Gastroesophageal sphincter (tissue), 4 donors: ENCODE results near the gene THRA. TPM values are rescaled to one million over a fixed set of nuclear protein-coding genes. Genes with fewer than 3 reads are reported as not detected.

ENCODE experiments used
- ATAC-seq: fragments of 150-250 bp; one replicate; pipeline ENCODE4 v1.9.1; 2016; ENCODE audit warnings: mild to moderate bottlenecking, moderate library complexity
- H3K27ac ChIP-seq, 4 donors: fragments of 200-600 bp; sonication (generic) in 3 of 4; 1 replicate in 3 of 4; 2 replicates in 1 of 4; pipeline ENCODE4 v1.5.1; 2016 to 2019
- H3K27me3 ChIP-seq: fragments of 200-600 bp; sonication (generic); one replicate; pipeline ENCODE4 v1.5.1; 2019
- H3K36me3 ChIP-seq, 2 donors: fragments of 200-600 bp; sonication (generic); one replicate each; pipeline ENCODE4 v1.5.1; 2019; ENCODE audit warnings: control low read depth in 1 of 2
- H3K4me1 ChIP-seq, 3 donors: fragments of 200-600 bp; sonication (generic); 1 replicate in 2 of 3; 2 replicates in 1 of 3; pipeline ENCODE4 v1.5.1; 2016 to 2019; ENCODE audit warnings: control low read depth in 2 of 3
- H3K4me3 ChIP-seq, 2 donors: fragments of 200-600 bp; sonication (generic); one replicate each; pipeline ENCODE4 v1.5.1; 2019; ENCODE audit warnings: mild to moderate bottlenecking in 1 of 2, moderate library complexity in 1 of 2
- H3K9me3 ChIP-seq, 3 donors: fragments of 200-600 bp; sonication (generic); one replicate each; pipeline ENCODE4 v1.5.1; 2017 to 2019; ENCODE audit warnings: control low read depth in 2 of 3
- CTCF ChIP-seq, 4 experiments: fragments of 200-600 bp in 2 of 4; fragments of 450-650 bp in 2 of 4; sonication (generic) in 1 of 4; IDR thresholded peaks; one replicate each; pipeline ENCODE4 v1.5.1; 2017 to 2019; ENCODE audit warnings: antibody characterized with exemption in 4 of 4, mild to moderate bottlenecking in 2 of 4, moderate library complexity in 2 of 4
- EP300 ChIP-seq: sonication (generic); formaldehyde crosslinking; IDR thresholded peaks from one replicate; pipeline ENCODE4 v1.6.1; 2017; ENCODE audit warnings: antibody characterized with exemption, mild to moderate bottlenecking
- POLR2A ChIP-seq, 2 donors: fragments of 450-650 bp; IDR thresholded peaks; one replicate each; pipeline ENCODE4 v1.6.1; 2017; ENCODE audit warnings: antibody characterized with exemption in 2 of 2, mild to moderate bottlenecking in 2 of 2, moderate library complexity in 1 of 2
- POLR2AphosphoS5 ChIP-seq: sonication (generic); formaldehyde crosslinking; IDR thresholded peaks from one replicate; pipeline ENCODE4 v1.6.1; 2017; ENCODE audit warnings: antibody characterized with exemption
- WGBS, 2 donors: methylation state at CpG; one replicate each; pipeline ENCODE4 v1.1.5; 2018; ENCODE audit warnings: low coverage in 1 of 2; 5-methylcytosine and 5-hydroxymethylcytosine counted together
- total RNA-seq, 4 donors: library from RNA; depleted of rRNA; stranded (reverse); fragments of >200 nt; gene quantifications; one replicate each; pipeline ENCODE4 v1.1.0, GENCODE V29; 2016

THRA gene
- total RNA-seq, 4 donors from 2014 or later: 84.8 to 133 (median 102) TPM

- Histone ChIP-seq H3K27me3 (no peaks in the 10 kb centered on the region), H3K4me3 (no peak overlapping the region), H3K36me3 (no peaks in the 10 kb centered on the region), H3K4me1 (peaks cover 40 to 99% (median 78%) of the 10 kb centered on the region in 3 donors), H3K27ac (peak overlapping the region; percentile 94 to 99 (median 97)), H3K9me3 (no peaks in the 10 kb centered on the region)
- no peak for ATAC-seq
- TF ChIP-seq POLR2AphosphoS5 (no peak), CTCF (IDR thresholded peaks at IDR 0.05) (no peak), EP300 (no peak), POLR2A (IDR thresholded peaks at IDR 0.05) (no peak)
- 76 to 100% methylated on average over 1 to 2 of the region's 3 CpGs for WGBS, 2 donors
These were observed 47.5 kb downstream of the THRA start for GRCh38 chr17:40110026-40110845.

GRCh38 chr17:40111221-40112128 is 48.7 kb downstream of the THRA start:
- no peaks in the 10 kb centered on the region for H3K9me3 ChIP-seq
- H3K27ac ChIP-seq: peak overlapping the region; percentile 94 to 99 (median 97)
- 0 to 3% methylated on average over 2 to 8 of the region's 12 CpGs for WGBS, 2 donors
- H3K4me1 ChIP-seq: peaks cover 37 to 87% (median 65%) of the 10 kb centered on the region in 3 donors
- peak; percentile 75 for ATAC-seq
- H3K4me3 ChIP-seq: peak overlapping the region in 1 of 2 donors; percentile 17
- TF ChIP-seq CTCF (IDR thresholded peaks at IDR 0.05) (peak in 3 of 4 experiments; percentile 90 to 95 (median 94)), EP300 (no peak), POLR2AphosphoS5 (peak; percentile 97), POLR2A (IDR thresholded peaks at IDR 0.05) (no peak)
- no peaks in the 10 kb centered on the region for H3K36me3 ChIP-seq
- H3K27me3 ChIP-seq: no peaks in the 10 kb centered on the region

- no peak for ATAC-seq
- no peaks in the 10 kb centered on the region for H3K9me3 ChIP-seq
- peak overlapping the region; percentile 94 to 99 (median 97) for H3K27ac ChIP-seq
- H3K36me3 ChIP-seq: no peaks in the 10 kb centered on the region
- peaks cover 32 to 80% (median 58%) of the 10 kb centered on the region in 3 donors for H3K4me1 ChIP-seq
- 0 to 7% methylated on average over 1 to 2 of the region's 2 CpGs for WGBS, 2 donors
- H3K4me3 ChIP-seq: peak overlapping the region in 1 of 2 donors; percentile 48
- H3K27me3 ChIP-seq: no peaks in the 10 kb centered on the region
- TF ChIP-seq POLR2AphosphoS5: no peak
- TF ChIP-seq CTCF (IDR thresholded peaks at IDR 0.05): no peak
- no peak for TF ChIP-seq POLR2A (IDR thresholded peaks at IDR 0.05)
- no peak for TF ChIP-seq EP300
These were observed 49.5 kb downstream of the THRA start for GRCh38 chr17:40112191-40112711.

- H3K4me3 ChIP-seq: peak overlapping the region in 1 of 2 donors; percentile 48
- ATAC-seq: peak; percentile 12
- peak overlapping the region; percentile 94 to 99 (median 97) for H3K27ac ChIP-seq
- peaks cover 27 to 75% (median 53%) of the 10 kb centered on the region in 3 donors for H3K4me1 ChIP-seq
- 8 to 10% methylated on average over 2 to 4 of the region's 4 CpGs for WGBS, 2 donors
- H3K36me3 ChIP-seq: no peaks in the 10 kb centered on the region
- no peaks in the 10 kb centered on the region for H3K9me3 ChIP-seq
- H3K27me3 ChIP-seq: no peaks in the 10 kb centered on the region
- TF ChIP-seq POLR2A (IDR thresholded peaks at IDR 0.05): peak in 1 of 2 donors; percentile 27
- TF ChIP-seq EP300: no peak
- no peak for TF ChIP-seq CTCF (IDR thresholded peaks at IDR 0.05)
- TF ChIP-seq POLR2AphosphoS5: peak; percentile 5
These were observed 49.9 kb downstream of the THRA start for GRCh38 chr17:40112718-40113109.
